HG03196 (cell line): Measurements from ENCODE around the gene DMRTC2.

Experiments used
- ATAC-seq: cut with Tn5 transposase; IDR thresholded peaks from one replicate; pipeline ENCODE4 v1.9.1; 2021; ENCODE audit not compliant: unreplicated experiment

The DMRTC2 gene

DNA sequence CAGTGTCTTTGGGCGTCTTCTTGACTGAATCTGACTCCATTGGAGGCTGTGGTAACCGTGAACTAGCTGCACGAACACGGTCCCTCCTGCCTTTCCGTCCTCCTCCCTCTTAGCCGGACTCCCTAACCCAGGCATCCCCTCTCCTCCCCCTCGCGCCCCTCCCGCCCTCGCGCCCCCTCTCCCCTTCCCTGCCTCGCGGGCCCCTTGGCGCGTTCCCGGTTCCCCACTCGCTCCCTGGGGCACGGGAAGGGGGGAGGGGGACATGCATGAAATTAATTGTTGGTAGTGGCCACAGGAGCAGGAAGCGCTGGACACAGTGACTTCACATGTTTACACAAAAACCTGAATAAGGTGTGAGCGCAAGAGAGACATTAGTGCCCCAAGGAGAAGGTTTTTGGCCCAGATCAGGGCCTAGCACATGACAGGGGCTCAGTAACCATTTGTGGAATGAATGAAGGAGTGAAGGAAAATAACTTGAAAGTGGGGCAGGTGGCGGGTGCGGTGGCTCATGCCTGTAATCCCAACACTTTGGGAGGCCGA is 279 bp downstream of the DMRTC2 start:
- no peak for ATAC-seq

DNA sequence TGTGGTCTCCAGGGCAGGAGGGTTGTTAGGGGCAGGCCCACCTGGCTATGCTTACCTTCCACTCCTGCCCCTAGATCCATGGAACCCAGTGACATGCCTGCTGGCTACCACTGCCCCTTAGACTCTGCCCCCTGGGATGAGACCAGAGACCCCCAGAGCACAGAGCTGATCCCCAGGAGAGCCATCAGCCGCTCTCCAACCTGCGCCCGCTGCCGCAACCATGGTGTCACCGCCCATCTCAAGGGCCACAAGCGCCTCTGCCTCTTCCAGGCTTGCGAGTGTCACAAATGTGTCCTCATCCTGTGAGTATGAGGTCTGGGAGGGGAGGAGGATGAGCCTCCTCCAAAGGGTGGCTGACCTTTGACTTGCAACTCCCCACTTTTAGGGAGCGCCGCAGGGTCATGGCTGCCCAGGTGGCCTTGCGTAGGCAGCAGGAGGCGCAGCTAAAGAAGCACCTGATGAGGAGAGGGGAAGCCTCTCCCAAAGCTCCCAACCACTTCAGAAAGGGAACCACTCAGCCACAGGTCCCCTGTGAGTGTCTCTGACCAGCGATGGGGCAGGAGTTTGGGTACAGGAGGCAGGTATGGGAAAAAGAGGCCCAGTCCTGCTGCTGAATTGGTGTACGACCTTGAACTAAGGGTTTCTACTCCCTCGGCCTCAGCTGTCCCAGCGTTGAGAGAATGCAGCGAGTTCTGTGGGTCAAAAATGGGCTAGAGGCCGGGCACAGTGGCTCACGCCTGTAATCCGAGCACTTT is 2.7 kb downstream of the DMRTC2 start:
- ATAC-seq = no peak

DNA sequence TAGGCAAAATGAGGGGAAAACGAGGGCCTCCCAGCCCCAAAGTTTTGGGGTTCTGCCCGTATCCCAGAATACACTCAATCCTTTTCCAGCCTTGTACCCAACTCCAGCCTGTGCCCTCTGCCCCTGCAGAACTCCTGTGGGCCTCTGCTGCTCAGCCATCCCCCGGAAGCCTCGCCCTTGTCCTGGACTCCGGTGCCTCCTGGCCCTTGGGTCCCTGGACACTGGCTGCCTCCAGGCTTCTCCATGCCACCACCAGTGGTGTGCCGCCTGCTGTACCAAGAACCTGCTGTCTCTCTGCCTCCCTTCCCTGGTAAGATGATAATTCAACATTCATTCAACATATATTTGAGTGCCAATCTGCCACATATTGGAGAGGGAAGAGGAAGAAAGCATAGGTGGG is 3.8 kb downstream of the DMRTC2 start:
- no peak for ATAC-seq

DNA sequence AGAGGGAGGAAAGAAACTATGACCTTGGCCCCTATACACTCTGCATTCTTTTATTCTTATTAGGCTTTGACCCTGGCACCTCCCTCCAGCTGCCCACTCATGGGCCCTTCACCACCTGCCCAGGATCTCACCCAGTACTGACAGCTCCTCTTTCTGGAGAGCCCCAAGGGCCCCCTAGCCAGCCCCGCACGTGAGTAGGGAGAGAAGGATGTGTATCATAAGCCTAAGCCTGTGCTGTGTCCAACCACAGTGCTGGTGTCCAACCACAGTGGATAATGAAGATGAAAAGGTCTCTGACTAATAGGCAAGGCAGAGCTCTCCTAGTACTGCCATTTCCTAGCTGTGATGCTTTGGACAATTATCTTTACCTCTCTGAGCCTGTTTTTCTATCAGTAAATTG is 4.2 kb downstream of the DMRTC2 start:
- ATAC-seq = no peak

DNA sequence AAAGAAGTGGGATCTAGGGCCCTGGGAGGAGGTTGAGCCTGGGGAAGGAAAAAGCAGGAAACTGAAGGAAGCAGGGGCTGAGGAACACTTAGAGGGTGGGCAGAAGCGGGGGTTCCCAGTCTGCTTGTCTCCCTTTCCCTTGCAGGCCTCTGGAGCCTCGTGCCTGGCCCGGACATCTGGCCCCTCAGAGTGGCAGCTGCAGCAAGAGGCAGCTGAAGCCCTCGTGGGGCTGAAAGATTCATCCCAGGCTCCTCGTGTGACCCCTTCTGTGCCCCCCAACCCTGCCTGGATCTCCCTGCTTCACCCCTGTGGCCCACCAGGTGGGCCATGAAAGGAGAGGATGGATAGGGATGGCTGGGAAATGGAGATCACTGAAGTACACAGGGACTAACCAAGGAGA is 5.5 kb downstream of the DMRTC2 start:
- ATAC-seq = no peak

DNA sequence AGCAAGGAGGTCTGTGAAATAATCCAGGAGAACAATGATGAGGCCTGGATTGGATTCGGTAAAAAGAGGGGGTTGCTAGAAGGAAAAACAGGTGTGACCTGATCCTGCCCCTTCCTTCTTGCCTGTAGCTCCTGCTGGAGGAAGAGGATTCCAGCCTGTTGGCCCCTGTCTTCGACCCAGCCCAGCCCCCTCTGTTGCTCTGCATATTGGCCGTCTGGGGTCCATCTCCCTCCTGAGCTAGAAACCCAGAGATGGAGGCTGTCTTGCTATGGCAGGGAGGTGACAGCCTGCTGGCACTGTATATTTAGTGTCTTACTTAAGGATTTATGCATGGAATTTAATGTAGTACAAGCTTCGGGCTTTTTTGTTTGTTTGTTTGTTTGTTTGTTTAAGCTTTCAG is 6.6 kb downstream of the DMRTC2 start:
- no peak for ATAC-seq

DNA sequence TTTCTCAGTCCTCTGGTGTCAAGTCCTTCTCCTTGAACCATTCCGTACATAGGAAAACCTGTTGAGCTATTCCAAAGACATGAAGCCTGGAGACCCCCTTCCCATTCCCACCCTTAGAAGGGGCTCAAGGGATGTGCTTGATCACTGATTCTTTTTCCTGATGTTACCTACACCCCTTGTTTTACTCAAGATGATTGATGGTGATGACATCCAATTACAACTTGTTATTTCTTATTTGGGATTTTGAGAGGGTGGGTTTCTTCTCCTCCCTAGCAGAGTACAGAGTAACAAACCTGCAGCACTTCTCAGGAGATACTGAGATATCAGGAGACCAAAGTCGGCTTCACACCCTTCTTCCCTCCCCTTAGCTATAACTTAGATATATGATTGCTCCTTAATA is 8.5 kb downstream of the DMRTC2 start:
- no peak for ATAC-seq

DNA sequence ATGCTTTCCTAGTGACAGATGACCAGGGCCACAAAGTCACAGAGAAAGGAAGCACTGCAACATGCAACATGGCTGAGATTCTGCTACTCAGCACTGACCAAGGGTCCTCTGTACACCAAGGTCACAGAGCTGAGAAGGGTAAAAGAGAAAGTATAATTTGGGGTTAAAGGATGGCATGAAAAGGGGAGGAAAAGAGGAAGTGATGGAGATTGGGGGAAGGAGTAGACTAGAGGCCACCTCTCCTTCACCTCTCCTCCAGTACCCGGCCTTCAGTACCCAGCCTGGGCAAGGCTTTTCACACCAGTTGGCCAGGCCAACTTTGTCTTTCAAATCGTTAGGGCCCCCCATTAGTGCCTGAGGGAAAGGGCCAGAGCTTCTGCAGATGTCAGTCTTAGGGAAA is 8.9 kb downstream of the DMRTC2 start:
- ATAC-seq = no peak

DNA sequence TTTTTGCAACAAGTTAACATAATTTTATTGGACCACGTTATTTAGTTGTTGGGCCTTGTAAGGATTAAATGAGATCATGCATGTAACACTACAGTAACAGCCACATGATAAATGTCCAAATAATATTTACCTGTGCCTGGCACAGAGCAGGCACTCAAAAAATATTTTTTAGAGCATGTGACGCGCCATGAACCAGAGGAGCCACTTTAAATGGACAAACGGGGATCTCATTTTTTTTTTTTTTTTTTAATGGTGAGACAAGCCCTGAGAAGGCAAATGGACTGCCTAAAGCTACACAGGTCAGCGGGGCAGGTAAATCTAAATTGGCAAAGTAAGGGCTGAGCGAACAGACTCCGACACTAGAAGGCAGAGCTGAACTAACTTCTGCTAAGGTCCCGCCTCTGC is 14.4 kb downstream of the DMRTC2 start:
- no peak for ATAC-seq

DNA sequence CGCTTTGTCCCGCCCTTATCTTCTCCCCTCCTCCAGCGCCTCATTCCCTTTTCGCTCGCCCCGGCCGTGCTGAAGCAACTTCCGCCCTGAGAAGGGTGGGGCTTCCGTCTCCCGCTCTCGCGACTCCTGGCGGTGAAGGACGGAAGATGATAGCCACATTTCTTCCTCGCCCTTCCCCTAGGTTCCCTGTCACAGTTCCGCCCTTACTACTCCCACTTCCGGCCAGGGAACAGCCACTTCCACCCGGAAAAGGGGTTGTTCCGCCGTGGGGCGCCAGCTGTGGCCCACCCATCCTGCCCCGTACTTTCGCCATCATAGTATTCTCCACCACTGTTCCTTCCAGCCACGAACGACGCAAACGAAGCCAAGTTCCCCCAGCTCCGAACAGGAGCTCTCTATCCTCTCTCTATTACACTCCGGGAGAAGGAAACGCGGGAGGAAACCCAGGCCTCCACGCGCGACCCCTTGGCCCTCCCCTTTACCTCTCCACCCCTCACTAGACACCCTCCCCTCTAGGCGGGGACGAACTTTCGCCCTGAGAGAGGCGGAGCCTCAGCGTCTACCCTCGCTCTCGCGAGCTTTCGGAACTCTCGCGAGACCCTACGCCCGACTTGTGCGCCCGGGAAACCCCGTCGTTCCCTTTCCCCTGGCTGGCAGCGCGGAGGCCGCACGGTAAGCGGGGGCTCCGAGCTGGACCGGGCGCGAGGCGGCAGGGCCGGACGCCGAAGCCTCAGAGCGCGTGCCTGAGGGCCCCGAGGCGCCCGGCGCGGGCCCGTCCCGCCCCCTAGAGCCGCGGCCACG is 15.0 kb downstream of the DMRTC2 start, which contains the start of gene RPS19:
Gene RPS19 (plus strand): TSS at position 638 of the 801 bp plus-strand sequence. CDS start 520 bp downstream, outside the sequence.
- ATAC-seq = peak; percentile 84

DNA sequence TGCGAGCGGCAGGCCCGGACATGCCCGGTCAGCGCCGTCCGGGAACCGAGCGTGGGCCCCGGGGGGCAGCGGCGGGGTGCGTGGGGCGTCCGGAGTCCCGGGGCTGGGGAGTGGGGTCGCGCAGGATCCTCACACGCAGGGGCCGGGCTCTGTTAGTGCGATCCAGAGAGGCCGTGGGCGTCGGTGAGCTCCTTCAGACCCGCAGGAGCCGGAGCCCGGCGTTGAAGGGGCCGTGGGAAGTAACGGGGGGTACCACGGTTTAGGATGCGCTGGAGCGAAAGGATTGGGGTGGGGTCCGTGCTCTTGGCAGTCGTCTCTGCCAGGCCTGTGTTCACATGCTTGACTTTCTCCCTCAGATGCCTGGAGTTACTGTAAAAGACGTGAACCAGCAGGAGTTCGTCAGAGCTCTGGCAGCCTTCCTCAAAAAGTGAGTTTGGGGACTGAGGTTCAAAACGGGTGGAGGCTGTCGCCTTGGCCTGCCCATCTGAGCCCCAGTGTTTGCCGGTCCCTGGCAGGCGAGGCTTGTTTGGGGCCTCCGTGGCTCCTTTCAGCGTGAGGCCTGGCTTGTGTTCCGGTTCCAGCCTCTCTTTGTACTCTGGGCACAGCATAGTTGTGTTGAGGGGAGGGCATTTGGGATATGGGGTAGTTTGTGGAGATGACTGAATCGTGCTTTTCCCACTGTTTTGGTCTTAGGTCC is 15.7 kb downstream of the DMRTC2 start:
- peak; percentile 2 for ATAC-seq

DNA sequence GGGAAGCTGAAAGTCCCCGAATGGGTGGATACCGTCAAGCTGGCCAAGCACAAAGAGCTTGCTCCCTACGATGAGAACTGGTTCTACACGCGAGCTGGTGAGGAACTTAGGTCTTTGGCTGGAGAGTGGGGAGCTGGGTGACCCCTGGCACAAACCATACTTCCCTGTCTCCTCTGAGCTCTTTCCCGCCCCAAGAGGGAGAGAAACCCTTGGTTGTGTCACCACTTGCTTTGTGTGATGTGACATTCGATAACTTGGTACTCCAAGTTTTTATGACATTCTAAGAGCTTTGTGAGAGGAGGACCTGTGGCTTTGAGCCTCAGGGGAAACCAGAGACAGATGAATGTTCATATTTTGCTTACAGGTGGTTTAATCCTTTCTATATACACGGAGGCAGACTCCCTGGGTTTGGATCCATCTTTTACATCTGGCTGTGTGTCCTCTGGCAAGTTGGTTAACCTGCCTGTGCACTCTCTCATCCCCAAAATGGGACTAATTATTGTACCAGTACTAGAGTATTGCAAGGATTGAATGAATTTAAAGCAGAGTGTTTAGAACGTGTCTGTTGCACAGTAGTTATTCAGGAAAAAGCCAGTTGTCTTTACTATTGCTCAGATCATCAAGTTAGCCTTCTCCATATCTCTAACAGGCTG is 16.4 kb downstream of the DMRTC2 start:
- ATAC-seq = no peak

DNA sequence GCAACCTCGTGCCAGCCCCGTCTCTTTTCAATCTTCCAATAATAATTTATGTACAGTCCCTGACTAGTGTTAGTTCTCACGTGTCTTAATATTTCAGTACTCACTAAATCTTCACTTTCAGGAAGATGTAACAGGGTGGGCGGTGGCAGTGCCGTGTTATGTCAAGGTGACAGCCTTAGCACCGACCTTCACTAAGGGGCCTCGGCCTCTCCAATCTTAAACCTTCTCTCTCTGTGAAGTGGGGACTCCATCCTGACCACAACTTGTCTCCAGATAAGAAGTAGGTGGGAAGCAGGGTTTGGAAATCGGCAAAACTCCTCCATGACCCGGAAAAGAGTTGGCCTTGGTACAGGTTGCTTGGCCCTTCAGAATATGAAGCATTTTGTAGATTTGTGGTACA is 17.0 kb downstream of the DMRTC2 start:
- ATAC-seq = no peak

DNA sequence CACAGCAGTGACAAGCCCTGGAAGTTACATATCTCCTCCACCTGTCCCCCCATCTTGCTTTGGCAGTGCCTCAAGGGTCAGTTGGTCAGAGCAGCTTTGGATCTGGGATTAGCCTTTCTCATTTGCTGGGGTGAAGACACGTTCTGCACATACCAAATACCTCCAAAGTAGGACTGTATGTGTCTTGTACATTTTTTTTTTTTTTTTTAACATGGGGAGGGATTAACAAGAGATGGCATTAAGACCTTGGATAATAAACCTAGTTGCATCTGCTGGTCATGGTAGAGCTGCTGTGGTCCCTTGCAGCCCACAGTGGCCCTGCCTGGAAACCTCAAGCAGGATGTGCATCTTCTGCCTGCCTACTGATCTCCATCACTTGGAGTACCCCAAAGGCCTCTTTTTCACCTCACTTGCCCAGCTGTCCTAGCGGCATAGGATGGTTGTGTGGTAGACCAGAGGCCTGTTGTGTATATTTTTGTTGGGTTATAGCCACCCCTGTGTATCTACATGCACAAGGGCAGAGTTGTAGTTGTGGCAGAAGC is 17.7 kb downstream of the DMRTC2 start:
- ATAC-seq = no peak

DNA sequence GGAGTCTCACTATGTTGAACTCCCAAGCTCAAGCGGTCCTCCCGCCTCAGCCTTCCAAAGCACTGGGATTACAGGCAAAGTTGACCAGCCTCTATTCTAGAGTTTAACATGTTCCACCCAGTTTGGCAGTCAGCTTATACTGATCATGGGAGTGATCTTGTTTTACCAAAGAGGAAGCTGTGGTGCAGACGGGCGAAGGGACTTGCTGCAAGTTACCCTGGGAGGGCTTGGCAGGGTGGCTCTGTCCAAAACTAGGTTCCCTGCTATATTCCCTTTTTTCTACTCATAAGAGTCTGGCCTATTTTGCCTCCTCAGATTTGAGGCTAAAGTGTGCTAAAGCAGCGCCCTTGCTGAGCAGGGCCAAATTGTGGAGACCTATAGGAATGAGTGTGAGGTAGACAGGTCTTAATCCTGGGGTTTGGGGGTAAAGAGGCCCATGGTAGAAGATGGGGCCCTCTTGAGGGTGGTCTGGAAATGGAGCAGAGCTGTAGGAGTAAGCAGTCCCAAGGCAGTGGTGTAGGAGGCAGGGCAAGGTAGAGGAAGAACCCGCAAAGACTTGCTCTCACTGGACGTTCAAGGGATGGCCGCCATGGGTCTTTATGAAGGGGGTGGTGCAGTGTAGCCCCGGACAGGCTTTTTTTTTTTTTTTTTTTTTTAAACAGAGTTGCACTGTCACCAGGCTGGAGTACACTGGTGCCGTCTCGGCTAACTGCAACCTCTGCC is 18.5 kb downstream of the DMRTC2 start:
- ATAC-seq = no peak

DNA sequence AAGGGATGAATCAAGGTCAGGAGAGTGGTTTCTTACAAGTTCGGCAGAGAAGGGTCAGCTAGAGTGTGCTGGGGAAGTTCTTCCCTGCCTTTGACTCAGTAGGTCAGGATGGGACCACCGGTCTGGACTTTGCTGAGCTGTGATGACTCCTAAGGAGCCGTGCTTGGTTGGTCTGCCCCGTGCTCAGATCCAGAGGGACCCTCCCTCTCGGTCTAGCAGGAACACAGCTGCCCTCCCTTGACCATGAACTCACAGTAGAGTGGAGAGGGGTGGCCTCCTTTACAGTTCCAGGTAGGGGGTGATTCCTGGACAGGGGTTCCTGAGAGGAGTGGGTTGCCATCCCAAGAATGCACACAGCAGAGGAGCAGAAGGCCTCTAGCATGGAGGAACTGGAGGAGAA is 19.5 kb downstream of the DMRTC2 start:
- ATAC-seq = no peak

DNA sequence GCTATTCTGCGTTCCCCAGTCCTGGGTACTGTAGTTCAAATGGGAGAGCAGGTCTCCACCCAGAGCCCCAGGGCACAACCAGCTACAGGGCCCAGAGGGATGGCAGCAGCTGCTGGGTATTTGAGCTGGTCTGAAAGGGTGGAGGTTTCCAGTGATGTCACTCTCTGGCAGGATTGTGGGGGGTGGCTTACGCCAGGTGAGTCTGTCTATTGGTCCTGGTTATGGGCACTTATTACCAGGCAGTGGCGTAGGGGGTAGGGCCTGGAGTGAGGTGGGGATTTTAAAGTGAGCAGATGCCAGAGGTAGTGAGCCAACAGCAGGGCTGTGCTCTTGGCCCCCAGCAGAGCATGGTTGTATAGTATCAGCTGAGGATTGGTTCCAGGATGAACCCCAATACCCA is 21.4 kb downstream of the DMRTC2 start:
- ATAC-seq = no peak

DNA sequence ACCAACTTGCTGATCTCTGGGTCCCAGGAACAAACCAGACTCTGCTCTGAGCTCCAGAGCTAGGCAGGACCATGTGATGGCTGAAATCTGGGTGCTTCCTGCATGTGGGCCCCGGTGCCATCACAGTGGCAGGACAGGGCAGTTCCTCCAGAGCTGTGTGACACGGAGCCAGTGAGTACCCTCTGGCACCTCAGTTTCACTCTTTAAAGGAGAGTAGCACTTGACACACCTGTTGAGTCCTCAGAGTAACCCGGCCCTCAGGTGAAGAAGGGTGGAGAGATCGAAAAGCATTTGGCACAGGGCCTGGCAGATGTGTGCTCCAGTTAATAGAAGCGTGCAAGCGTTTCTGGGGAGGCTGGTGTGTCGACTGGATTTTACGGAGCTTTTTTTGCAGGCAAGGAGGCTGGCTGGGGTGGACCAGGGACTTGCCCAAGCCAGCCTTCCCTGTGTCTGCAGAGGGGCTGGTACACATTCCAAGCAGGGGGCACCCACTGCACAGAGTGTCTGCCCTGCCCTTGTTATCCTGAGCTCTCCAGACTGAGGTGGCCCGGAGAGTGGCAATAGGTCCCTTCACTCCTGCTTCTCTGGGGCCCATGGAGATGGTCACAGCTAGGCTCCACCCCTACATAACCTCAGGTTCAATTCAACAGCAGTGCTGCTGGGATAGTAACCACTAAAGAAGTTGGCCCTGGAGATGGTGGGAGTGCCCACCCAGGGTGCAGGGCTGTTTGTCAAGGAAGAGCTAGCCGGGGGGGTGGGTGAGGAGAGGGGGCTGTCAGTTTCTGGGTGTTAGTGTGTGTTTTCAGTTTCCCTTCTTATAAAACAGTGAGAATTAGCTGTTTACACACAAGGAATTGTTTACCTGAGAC is 23.5 kb downstream of the DMRTC2 start:
- ATAC-seq = no peak

DNA sequence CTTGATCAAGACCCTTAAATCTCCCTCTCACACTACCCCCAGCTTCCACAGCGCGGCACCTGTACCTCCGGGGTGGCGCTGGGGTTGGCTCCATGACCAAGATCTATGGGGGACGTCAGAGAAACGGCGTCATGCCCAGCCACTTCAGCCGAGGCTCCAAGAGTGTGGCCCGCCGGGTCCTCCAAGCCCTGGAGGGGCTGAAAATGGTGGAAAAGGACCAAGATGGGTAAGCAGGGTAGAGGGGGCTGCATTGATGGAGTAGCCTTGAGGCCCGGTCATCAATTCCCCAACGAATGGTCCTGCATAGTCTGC is 24.1 kb downstream of the DMRTC2 start:
- ATAC-seq = no peak
